HG03457 (cell line): Measurements from ENCODE around the gene PTPRN2.

Experiments
- ATAC-seq: cut with Tn5 transposase; IDR thresholded peaks from one replicate; pipeline ENCODE4 v1.9.1; 2021; ENCODE audit warnings: moderate number of reproducible peaks; ENCODE audit not compliant: unreplicated experiment

Gene PTPRN2

GRCh38 chr7:157590526-157590925 lies 997.1 kb downstream of the PTPRN2 start:
- ATAC-seq: no peak

GRCh38 chr7:157589680-157590079 lies 997.9 kb downstream of the PTPRN2 start:
- no peak for ATAC-seq

GRCh38 chr7:157587805-157588560 lies 999.6 kb downstream of the PTPRN2 start:
- ATAC-seq: no peak

GRCh38 chr7:157587051-157587804 lies 1000.4 kb downstream of the PTPRN2 start:
- ATAC-seq: no peak

- ATAC-seq: no peak
Observed at GRCh38 chr7:157586426-157586955, 1001.1 kb downstream of the PTPRN2 start.

- no peak for ATAC-seq
Observed at GRCh38 chr7:157585113-157585861, 1002.3 kb downstream of the PTPRN2 start.

- ATAC-seq: no peak
Observed at GRCh38 chr7:157584420-157584819, 1003.2 kb downstream of the PTPRN2 start.

GRCh38 chr7:157581740-157582139 lies 1005.9 kb downstream of the PTPRN2 start:
- no peak for ATAC-seq

GRCh38 chr7:157580324-157580723 lies 1007.3 kb downstream of the PTPRN2 start:
- no peak for ATAC-seq

- ATAC-seq: no peak
Observed at GRCh38 chr7:157579425-157579824, 1008.2 kb downstream of the PTPRN2 start.

- ATAC-seq: no peak
Observed at GRCh38 chr7:157577796-157578339, 1009.8 kb downstream of the PTPRN2 start.

GRCh38 chr7:157577061-157577460 lies 1010.6 kb downstream of the PTPRN2 start:
- no peak for ATAC-seq

- ATAC-seq: no peak
Observed at GRCh38 chr7:157576415-157576814, 1011.2 kb downstream of the PTPRN2 start.

GRCh38 chr7:157575777-157576176 lies 1011.8 kb downstream of the PTPRN2 start:
- ATAC-seq: no peak

- no peak for ATAC-seq
Observed at GRCh38 chr7:157574914-157575586, 1012.6 kb downstream of the PTPRN2 start.

GRCh38 chr7:157574120-157574825 lies 1013.4 kb downstream of the PTPRN2 start:
- ATAC-seq: no peak

- ATAC-seq: no peak
Observed at GRCh38 chr7:157573244-157573643, 1014.4 kb downstream of the PTPRN2 start.

- ATAC-seq: no peak
Observed at GRCh38 chr7:157572622-157573021, 1015.0 kb downstream of the PTPRN2 start.

GRCh38 chr7:157570531-157571200 lies 1017.0 kb downstream of the PTPRN2 start:
- ATAC-seq: no peak
